IMR-90 (cell line): ENCODE measurements around the gene TRIM71. TPM values are rescaled to one million over a fixed set of nuclear protein-coding genes. Genes with fewer than 3 reads are reported as not detected.

Experiments used
- ATAC-seq: fragments of 200-7000 bp; cut with Tn5 transposase; 2 replicates; pipeline ENCODE4 v1.9.1; 2020; ENCODE audit warnings: low read depth, mild to moderate bottlenecking, moderate library complexity
- BruUV-seq: library from RNA; stranded (reverse); fragments of 400-500 nt; replicated peaks from 2 replicates; lab custom pipeline; 2021; lab: Mats Ljungman, UMichigan
- CTCF ChIA-PET: fragments of 300-600 bp; formaldehyde crosslinking; extraction: SDS; loops from one replicate; lab custom pipeline; 2021; ENCODE audit warnings: antibody characterized with exemption; lab: Yijun Ruan, JAX
- POLR2A ChIA-PET: fragments of 300-600 bp; sonication (Branson Sonifier 250); formaldehyde crosslinking; loops from one replicate; lab custom pipeline; 2022; ENCODE audit warnings: antibody characterized with exemption; ENCODE audit not compliant: unreplicated experiment; lab: Charles Lee
- DNase-seq: peaks from one replicate; pipeline ENCODE4 v3.0.0; 2013
- H2AFZ ChIP-seq: replicated peaks from 2 replicates; pipeline ENCODE3; 2013; ENCODE audit warnings: low read length, mild to moderate bottlenecking; ENCODE audit not compliant: poor library complexity
- H2AK5ac ChIP-seq: 2 replicates; pipeline ENCODE4 v1.6.1; 2013; ENCODE audit warnings: low read depth, low read length, inconsistent platforms
- H2AK9ac ChIP-seq: replicated peaks from 2 replicates; pipeline ENCODE3; 2013; ENCODE audit warnings: mild to moderate bottlenecking, low read depth, low read length, moderate library complexity; ENCODE audit not compliant: poor library complexity
- H2BK120ac ChIP-seq: 2 replicates; pipeline ENCODE4 v1.6.1; 2013; ENCODE audit warnings: low read depth, low read length, inconsistent platforms
- H2BK15ac ChIP-seq: 3 replicates; pipeline ENCODE4 v1.6.1; 2013; ENCODE audit warnings: low read depth, low read length, inconsistent platforms
- H2BK20ac ChIP-seq: 2 replicates; pipeline ENCODE4 v1.6.1; 2013; ENCODE audit warnings: low read depth, mild to moderate bottlenecking, inconsistent platforms, low read length, moderate library complexity
- H2BK5ac ChIP-seq: 2 replicates; pipeline ENCODE4 v1.6.1; 2013; ENCODE audit warnings: mild to moderate bottlenecking, low read depth, low read length, inconsistent platforms; ENCODE audit not compliant: poor library complexity, severe bottlenecking
- H3K14ac ChIP-seq: replicated peaks from 2 replicates; pipeline ENCODE4 v1.6.1; 2013; ENCODE audit warnings: low read depth, low read length, inconsistent platforms
- H3K18ac ChIP-seq: 2 replicates; pipeline ENCODE4 v1.6.1; 2013; ENCODE audit warnings: low read depth, low read length, control low read depth
- H3K23ac ChIP-seq: 2 replicates; pipeline ENCODE4 v1.6.1; 2013; ENCODE audit warnings: low read depth, low read length, inconsistent platforms
- H3K27ac ChIP-seq: 2 replicates; pipeline ENCODE4 v1.5.1; 2013; ENCODE audit warnings: mild to moderate bottlenecking, control low read depth, low read length; ENCODE audit not compliant: insufficient read depth
- H3K27me3 ChIP-seq: 2 replicates; pipeline ENCODE4 v1.6.1; 2013; ENCODE audit warnings: low read length; ENCODE audit not compliant: control insufficient read depth, insufficient read depth
- H3K36me3 ChIP-seq: 2 replicates; pipeline ENCODE4 v1.6.1; 2013; ENCODE audit warnings: low read length, mixed read lengths; ENCODE audit not compliant: control insufficient read depth, insufficient read depth
- H3K4ac ChIP-seq: 2 replicates; pipeline ENCODE4 v1.6.1; 2013; ENCODE audit warnings: low read depth, low read length, inconsistent platforms
- H3K4me1 ChIP-seq: 2 replicates; pipeline ENCODE4 v1.6.1; 2013; ENCODE audit warnings: low read length, mixed read lengths; ENCODE audit not compliant: control insufficient read depth, insufficient read depth
- H3K4me2 ChIP-seq: 2 replicates; pipeline ENCODE4 v1.6.1; 2013; ENCODE audit warnings: low read depth, mild to moderate bottlenecking, control low read depth, low read length, moderate library complexity
- H3K4me3 ChIP-seq: 2 replicates; pipeline ENCODE4 v1.5.1; 2013; ENCODE audit warnings: low read depth, mild to moderate bottlenecking, control low read depth, low read length, moderate library complexity; ENCODE audit not compliant: insufficient read depth
- H3K56ac ChIP-seq: 2 replicates; pipeline ENCODE4 v1.6.1; 2013; ENCODE audit warnings: low read length, inconsistent platforms; ENCODE audit not compliant: insufficient read depth; ENCODE audit errors: extremely low read depth
- H3K79me1 ChIP-seq, 2 experiments: 2 replicates each; pipeline ENCODE4 v1.6.1; 2013; ENCODE audit warnings: low read length in 2 of 2, inconsistent platforms in 1 of 2, low read depth in 1 of 2
- H3K9ac ChIP-seq: 2 replicates; pipeline ENCODE4 v1.6.1; 2013; ENCODE audit warnings: low read depth, low read length, control low read depth
- H3K9me1 ChIP-seq: 2 replicates; pipeline ENCODE4 v1.6.1; 2013; ENCODE audit warnings: low read length, inconsistent platforms; ENCODE audit not compliant: insufficient read depth
- H3K9me3 ChIP-seq: 2 replicates; pipeline ENCODE4 v1.6.1; 2013; ENCODE audit warnings: low read length; ENCODE audit not compliant: control insufficient read depth, insufficient read depth
- H4K20me1 ChIP-seq: 2 replicates; pipeline ENCODE4 v1.6.1; 2013; ENCODE audit warnings: low read length, inconsistent platforms; ENCODE audit not compliant: insufficient read depth
- H4K5ac ChIP-seq: 2 replicates; pipeline ENCODE4 v1.6.1; 2013; ENCODE audit warnings: mild to moderate bottlenecking, low read depth, low read length, control low read depth
- H4K8ac ChIP-seq, 2 experiments: 2 replicates each; pipeline ENCODE4 v1.6.1; 2013; ENCODE audit warnings: low read depth in 2 of 2, low read length in 2 of 2, control low read depth in 1 of 2, inconsistent platforms in 1 of 2
- H4K91ac ChIP-seq: 2 replicates; pipeline ENCODE4 v1.6.1; 2013; ENCODE audit warnings: low read depth, low read length, inconsistent platforms; ENCODE audit not compliant: insufficient read depth
- BHLHE40 ChIP-seq: fragments of 150-350 bp; IDR thresholded peaks from 2 replicates; pipeline ENCODE4 v1.6.1; 2016; ENCODE audit warnings: mild to moderate bottlenecking, low read depth, low read length
- CHD1 ChIP-seq: IDR thresholded peaks from 2 replicates; pipeline ENCODE4 v1.6.1; 2012; ENCODE audit warnings: low read depth, low read length, improper control_type of control experiment
- CTCF ChIP-seq: conservative IDR thresholded peaks from 2 replicates; pipeline ENCODE4 v1.5.1; 2012; ENCODE audit warnings: mild to moderate bottlenecking, low read depth, low read length, improper control_type of control experiment
- FOS ChIP-seq: fragments of 150-350 bp; IDR thresholded peaks from 2 replicates; pipeline ENCODE4 v1.6.1; 2016; ENCODE audit warnings: low read depth, low read length
- MAFK ChIP-seq: IDR thresholded peaks from 2 replicates; pipeline ENCODE4 v1.6.1; 2012; ENCODE audit warnings: low read depth, low read length, improper control_type of control experiment
- MAZ ChIP-seq: IDR thresholded peaks from 2 replicates; pipeline ENCODE4 v1.6.1; 2012; ENCODE audit warnings: low read depth, mild to moderate bottlenecking, low read length, improper control_type of control experiment, moderate library complexity, borderline replicate concordance
- MXI1 ChIP-seq: IDR thresholded peaks from 2 replicates; pipeline ENCODE4 v1.6.1; 2012; ENCODE audit warnings: low read depth, mild to moderate bottlenecking, low read length, moderate library complexity, borderline replicate concordance
- NFE2L2 ChIP-seq: fragments of 150-350 bp; IDR thresholded peaks from 2 replicates; pipeline ENCODE4 v1.6.1; 2016; ENCODE audit warnings: low read depth, mild to moderate bottlenecking, low read length
- POLR2A ChIP-seq: IDR thresholded peaks from 2 replicates; pipeline ENCODE4 v1.6.1; 2012; ENCODE audit warnings: mild to moderate bottlenecking, low read depth, low read length
- RAD21 ChIP-seq: IDR thresholded peaks from 2 replicates; pipeline ENCODE4 v1.6.1; 2012; ENCODE audit warnings: low read length, improper control_type of control experiment
- RCOR1 ChIP-seq: IDR thresholded peaks from 2 replicates; pipeline ENCODE4 v1.6.1; 2012; ENCODE audit warnings: mild to moderate bottlenecking, low read length, improper control_type of control experiment; ENCODE audit not compliant: insufficient replicate concordance
- RFX5 ChIP-seq: IDR thresholded peaks from 2 replicates; pipeline ENCODE4 v1.8.0; 2012; ENCODE audit warnings: low read depth, mild to moderate bottlenecking, low read length, moderate library complexity
- SMC3 ChIP-seq: fragments of 150-350 bp; IDR thresholded peaks from 2 replicates; pipeline ENCODE4 v1.6.1; 2016; ENCODE audit warnings: low read depth, mild to moderate bottlenecking, antibody characterized with exemption, low read length, moderate library complexity
- USF2 ChIP-seq: fragments of 150-350 bp; IDR thresholded peaks from 2 replicates; pipeline ENCODE4 v1.6.1; 2017; ENCODE audit warnings: mild to moderate bottlenecking, antibody characterized with exemption, low read length, low read depth
- WGBS, 2 experiments: methylation state at CpG; one replicate each; pipeline versions ENCODE4 v1.1.5 to v1.1.7; 2013; ENCODE audit warnings: missing lambda C conversion rate in 2 of 2; ENCODE audit not compliant: insufficient read length in 1 of 2; ENCODE audit errors: extremely low coverage in 2 of 2; 5-methylcytosine and 5-hydroxymethylcytosine counted together
- dilution Hi-C: fragments of 300-500 bp; cut with HindIII; formaldehyde crosslinking; loops from one replicate; pipeline ENCODE4 v1.14.3; 2018; ENCODE audit warnings: low sequenced_read_pairs; ENCODE audit not compliant: unreplicated experiment
- in situ Hi-C: fragments of 300-500 bp; cut with MboI; formaldehyde crosslinking; loops from 3 replicates; pipeline ENCODE4 v1.14.3; 2019; ENCODE audit warnings: low sequenced_read_pairs, inconsistent platforms, mixed read lengths
- intact Hi-C: fragments of 100-400 bp; cut with micrococcal nuclease; formaldehyde crosslinking; loops from 2 replicates; pipeline ENCODE4 v1.10.0; 2022
- polyA plus RNA-seq, 3 experiments: library from polyadenylated mRNA; depleted of rRNA; stranded (reverse); fragments of >200 nt; gene quantifications; 2 replicates each; pipeline ENCODE4 v1.2.3, GENCODE V29; 2012; ENCODE audit warnings: low replicate concordance in 1 of 3
- total RNA-seq: library from RNA; depleted of rRNA; stranded (reverse); fragments of >200 nt; gene quantifications from 2 replicates; pipeline ENCODE4 v1.2.3, GENCODE V29; 2012

Gene TRIM71
- total and polyA plus RNA-seq, 2 of the 4 experiments (the other 2 are of a cell fraction), result not detected

- TF ChIP-seq MAZ, result no peak
Measured at GRCh38 chr3:32872487-32873382, 54.9 kb downstream of the TRIM71 start (continued).

- in situ Hi-C loops, result no loop called here
- no peak overlapping the region for H2BK5ac ChIP-seq
- H3K4ac ChIP-seq, result no peak overlapping the region
- intact Hi-C loops, result no loop called here
- H2AK9ac ChIP-seq, result no peak overlapping the region
- BruUV-seq, result no TSS peak
- no peaks in the 10 kb centered on the region for H4K20me1 ChIP-seq
- no peak overlapping the region for H2BK120ac ChIP-seq
- H3K9me1 ChIP-seq, result no peaks in the 10 kb centered on the region
- no peaks in the 10 kb centered on the region for H3K79me1 ChIP-seq
- H2AK5ac ChIP-seq, result no peak overlapping the region
- H3K36me3 ChIP-seq, result no peaks in the 10 kb centered on the region
- H3K4me1 ChIP-seq, result no peaks in the 10 kb centered on the region
- no peak overlapping the region for H2BK15ac ChIP-seq
- no peak overlapping the region for H3K4me2 ChIP-seq
- H3K56ac ChIP-seq, result no peak overlapping the region
- no peak overlapping the region for H3K14ac ChIP-seq
- H3K9ac ChIP-seq, result no peak overlapping the region
- DNase-seq, result no peak
- ChIA-PET CTCF (interaction anchor here (0.5 kb wide), 1 partner anchor 82 kb away, joined by 3 read pairs; no protein-coding TSS in a partner anchor), POLR2A (no interaction called here)
- no peak overlapping the region for H4K5ac ChIP-seq
- H4K91ac ChIP-seq, result no peak overlapping the region
- H3K27me3 ChIP-seq, result peaks cover 13% of the 10 kb centered on the region
- H3K4me3 ChIP-seq, result no peak overlapping the region
- no peak overlapping the region for H3K23ac ChIP-seq
- WGBS, 2 experiments, result 100% methylated on average over 1 of the region's 12 CpGs; no CpG with 5 or more reads in 1 of the 2 experiments
- H2AFZ ChIP-seq, result no peak overlapping the region
- no peak for ATAC-seq
- H2BK20ac ChIP-seq, result no peak overlapping the region
- H3K9me3 ChIP-seq, result no peaks in the 10 kb centered on the region
- no peak overlapping the region for H4K8ac ChIP-seq
- no peak overlapping the region for H3K27ac ChIP-seq
- H3K18ac ChIP-seq, result no peak overlapping the region
- dilution Hi-C loops, result no loop called here
- TF ChIP-seq NFE2L2 (no peak), MAFK (no peak), MAZ (no peak), CHD1 (no peak), FOS (no peak), MXI1 (no peak), BHLHE40 (no peak), USF2 (no peak), RAD21 (no peak), RCOR1 (no peak), SMC3 (no peak), POLR2A (no peak), CTCF (no peak), RFX5 (no peak)
Measured at GRCh38 chr3:32873531-32874130, 55.8 kb downstream of the TRIM71 start.
